HepG2 (cell line): ENCODE data around the gene MLH1. TPM values are rescaled to one million over a fixed set of nuclear protein-coding genes. Genes with fewer than 3 reads are reported as not detected.
A peak's percentile ranks its signal among the peaks of the same experiment; 100 is the strongest.

Source experiments
- ATF7-NPFF ChIP-seq: sonication (generic); formaldehyde crosslinking; IDR thresholded peaks from 2 replicates; pipeline ENCODE4 v1.8.1; 2023; ENCODE audit warnings: mild to moderate bottlenecking, low read depth, missing genetic modification reagents, moderate library complexity
- DMAP1 ChIP-seq: IDR thresholded peaks from 2 replicates; pipeline ENCODE4 v1.6.1; 2016
- HNRNPUL1 ChIP-seq: fragments of 200-400 bp; formaldehyde crosslinking; IDR thresholded peaks from 2 replicates; pipeline ENCODE4 v1.6.1; 2017; ENCODE audit warnings: low read depth, mild to moderate bottlenecking, low read length, moderate library complexity
- MIER2 ChIP-seq: IDR thresholded peaks from 2 replicates; pipeline ENCODE4 v1.6.1; 2016; ENCODE audit warnings: missing biosample characterization, missing genetic modification reagents
- MIXL1 ChIP-seq: IDR thresholded peaks from 2 replicates; pipeline ENCODE4 v1.6.1; 2016
- NCOA1 ChIP-seq: sonication (generic); formaldehyde crosslinking; IDR thresholded peaks from 2 replicates; pipeline ENCODE4 v1.9.0; 2021; ENCODE audit warnings: missing genetic modification reagents
- POLR2AphosphoS2 ChIP-seq: IDR thresholded peaks from 2 replicates; pipeline ENCODE4 v1.6.1; 2011; ENCODE audit warnings: low read depth, low read length, improper control_type of control experiment
- SP1 ChIP-seq, 2 experiments: fragments of 450-650 bp in 1 of 2; sonication (generic) in 1 of 2; formaldehyde crosslinking in 1 of 2; IDR thresholded peaks; 2 replicates each; pipeline versions ENCODE4 v1.4.0 to v1.6.1; 2016 to 2020; ENCODE audit warnings: missing genetic modification reagents in 1 of 2
- TAF15 ChIP-seq: fragments of 200-400 bp; formaldehyde crosslinking; IDR thresholded peaks from one replicate; pipeline ENCODE4 v1.6.1; 2018; ENCODE audit warnings: mild to moderate bottlenecking, low read depth, low read length; ENCODE audit not compliant: poor library complexity, severe bottlenecking
- ZNF660 ChIP-seq: sonication (generic); formaldehyde crosslinking; IDR thresholded peaks from 2 replicates; pipeline ENCODE4 v1.5.1; 2020; ENCODE audit warnings: mild to moderate bottlenecking, low read depth, missing genetic modification reagents, borderline replicate concordance
- polyA plus RNA-seq, 8 experiments: library from polyadenylated mRNA; depleted of rRNA in 3 of 8; stranded (reverse) in 7 of 8; unstranded in 1 of 8; fragments of >200 nt; fragmentation: Illumina TruSeq in 4 of 8; extraction: Trizol in 4 of 8; gene quantifications; 2 replicates each; pipeline versions ENCODE4 v1.2.1 to v1.2.3, GENCODE V29; 2011 to 2016; ENCODE audit warnings: low read depth in 4 of 8, missing spikeins in 1 of 8, mixed read lengths in 1 of 8; ENCODE audit not compliant: insufficient read depth in 1 of 8
- total RNA-seq, 5 experiments: library from RNA; depleted of rRNA; stranded (reverse); fragments of >200 nt; fragmentation: Illumina TruSeq; extraction: Trizol; gene quantifications; 2 replicates each; pipeline ENCODE4 v1.2.3, GENCODE V29; 2016; ENCODE audit warnings: low read depth in 1 of 5
- TF ChIP-seq, protein P1 (sequence below): sonication (generic); formaldehyde crosslinking; IDR thresholded peaks from 2 replicates; pipeline ENCODE4 v1.5.0; 2020; ENCODE audit warnings: missing genetic modification reagents
- TF ChIP-seq, protein P2 (sequence below): IDR thresholded peaks from 2 replicates; pipeline ENCODE4 v1.6.1; 2016; ENCODE audit warnings: missing biosample characterization, missing genetic modification reagents, low read depth
- TF ChIP-seq, protein P3 (sequence below): sonication (generic); formaldehyde crosslinking; IDR thresholded peaks from 2 replicates; pipeline ENCODE4 v1.5.0; 2020; ENCODE audit warnings: missing genetic modification reagents
- TF ChIP-seq, protein P4 (sequence below): IDR thresholded peaks from 2 replicates; pipeline ENCODE4 v1.6.1; 2016; ENCODE audit warnings: mild to moderate bottlenecking
- TF ChIP-seq, protein P5 (sequence below): sonication (generic); formaldehyde crosslinking; IDR thresholded peaks from 2 replicates; pipeline ENCODE4 v1.4.0; 2020; ENCODE audit warnings: missing genetic modification reagents
- TF ChIP-seq, protein P6 (sequence below): sonication (generic); formaldehyde crosslinking; IDR thresholded peaks from 2 replicates; pipeline ENCODE4 v1.8.0; 2022; ENCODE audit warnings: mild to moderate bottlenecking, missing genetic modification reagents, moderate library complexity
- TF ChIP-seq, protein P7 (sequence below): sonication (generic); formaldehyde crosslinking; IDR thresholded peaks from 2 replicates; pipeline ENCODE4 v1.5.0; 2020; ENCODE audit warnings: missing genetic modification reagents

MLH1 gene
- total and polyA plus RNA-seq, 2 of the 13 experiments (the other 11 are each of a cell fraction or from before 2014, with no cell fraction given) = 29.5 to 70.8 TPM

DNA sequence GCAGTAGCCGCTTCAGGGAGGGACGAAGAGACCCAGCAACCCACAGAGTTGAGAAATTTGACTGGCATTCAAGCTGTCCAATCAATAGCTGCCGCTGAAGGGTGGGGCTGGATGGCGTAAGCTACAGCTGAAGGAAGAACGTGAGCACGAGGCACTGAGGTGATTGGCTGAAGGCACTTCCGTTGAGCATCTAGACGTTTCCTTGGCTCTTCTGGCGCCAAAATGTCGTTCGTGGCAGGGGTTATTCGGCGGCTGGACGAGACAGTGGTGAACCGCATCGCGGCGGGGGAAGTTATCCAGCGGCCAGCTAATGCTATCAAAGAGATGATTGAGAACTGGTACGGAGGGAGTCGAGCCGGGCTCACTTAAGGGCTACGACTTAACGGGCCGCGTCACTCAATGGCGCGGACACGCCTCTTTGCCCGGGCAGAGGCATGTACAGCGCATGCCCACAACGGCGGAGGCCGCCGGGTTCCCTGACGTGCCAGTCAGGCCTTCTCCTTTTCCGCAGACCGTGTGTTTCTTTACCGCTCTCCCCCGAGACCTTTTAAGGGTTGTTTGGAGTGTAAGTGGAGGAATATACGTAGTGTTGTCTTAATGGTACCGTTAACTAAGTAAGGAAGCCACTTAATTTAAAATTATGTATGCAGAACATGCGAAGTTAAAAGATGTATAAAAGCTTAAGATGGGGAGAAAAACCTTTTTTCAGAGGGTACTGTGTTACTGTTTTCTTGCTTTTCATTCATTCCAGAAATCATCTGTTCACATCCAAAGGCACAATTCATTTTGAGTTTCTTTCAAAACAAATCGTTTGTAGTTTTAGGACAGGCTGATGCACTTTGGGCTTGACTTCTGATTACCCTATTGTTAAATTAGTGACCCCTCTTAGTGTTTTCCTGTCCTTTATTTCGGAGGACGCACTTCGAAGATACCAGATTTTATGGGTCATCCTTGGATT is at the start of gene MLH1 (continued):
- TF ChIP-seq NCOA1 (no peak), DMAP1 (peak; percentile 88), ZNF660 (CRISPR knock-in tag) (no peak), ATF7-NPFF (CRISPR knock-in tag) (no peak; the same call in 1 of the 2 replicates), MIXL1 (CRISPR knock-in tag) (no peak), TAF15 (no peak), SP1 (IDR thresholded peaks at IDR 0.05) (no peak), SP1 (CRISPR knock-in tag; IDR thresholded peaks at IDR 0.05) (peak; percentile 8; the same call in 1 of the 2 replicates), MIER2 (CRISPR knock-in tag) (no peak; the same call in 1 of the 2 replicates), HNRNPUL1 (no peak), POLR2AphosphoS2 (0 out of 2 replicates have a peak, but pooled peaks have one; percentile 13)
- TF ChIP-seq, protein P1, sequence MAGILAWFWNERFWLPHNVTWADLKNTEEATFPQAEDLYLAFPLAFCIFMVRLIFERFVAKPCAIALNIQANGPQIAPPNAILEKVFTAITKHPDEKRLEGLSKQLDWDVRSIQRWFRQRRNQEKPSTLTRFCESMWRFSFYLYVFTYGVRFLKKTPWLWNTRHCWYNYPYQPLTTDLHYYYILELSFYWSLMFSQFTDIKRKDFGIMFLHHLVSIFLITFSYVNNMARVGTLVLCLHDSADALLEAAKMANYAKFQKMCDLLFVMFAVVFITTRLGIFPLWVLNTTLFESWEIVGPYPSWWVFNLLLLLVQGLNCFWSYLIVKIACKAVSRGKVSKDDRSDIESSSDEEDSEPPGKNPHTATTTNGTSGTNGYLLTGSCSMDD = no peak
- TF ChIP-seq, protein P2, sequence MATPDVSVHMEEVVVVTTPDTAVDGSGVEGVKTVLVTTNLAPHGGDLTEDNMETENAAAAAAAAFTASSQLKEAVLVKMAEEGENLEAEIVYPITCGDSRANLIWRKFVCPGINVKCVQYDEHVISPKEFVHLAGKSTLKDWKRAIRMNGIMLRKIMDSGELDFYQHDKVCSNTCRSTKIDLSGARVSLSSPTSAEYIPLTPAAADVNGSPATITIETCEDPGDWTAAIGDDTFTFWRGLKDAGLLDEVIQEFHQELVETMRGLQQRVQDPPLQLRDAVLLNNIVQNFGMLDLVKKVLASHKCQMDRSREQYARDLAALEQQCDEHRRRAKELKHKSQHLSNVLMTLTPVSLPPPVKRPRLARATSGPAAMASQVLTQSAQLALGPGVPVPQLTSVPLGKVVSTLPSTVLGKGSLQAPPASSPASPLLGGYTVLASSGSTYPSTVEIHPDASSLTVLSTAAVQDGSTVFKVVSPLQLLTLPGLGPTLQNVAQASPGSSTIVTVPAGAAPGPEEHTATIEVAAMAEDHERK (CRISPR knock-in tag) = peak; percentile 19; the same call in 1 of the 2 replicates
- TF ChIP-seq, protein P3, sequence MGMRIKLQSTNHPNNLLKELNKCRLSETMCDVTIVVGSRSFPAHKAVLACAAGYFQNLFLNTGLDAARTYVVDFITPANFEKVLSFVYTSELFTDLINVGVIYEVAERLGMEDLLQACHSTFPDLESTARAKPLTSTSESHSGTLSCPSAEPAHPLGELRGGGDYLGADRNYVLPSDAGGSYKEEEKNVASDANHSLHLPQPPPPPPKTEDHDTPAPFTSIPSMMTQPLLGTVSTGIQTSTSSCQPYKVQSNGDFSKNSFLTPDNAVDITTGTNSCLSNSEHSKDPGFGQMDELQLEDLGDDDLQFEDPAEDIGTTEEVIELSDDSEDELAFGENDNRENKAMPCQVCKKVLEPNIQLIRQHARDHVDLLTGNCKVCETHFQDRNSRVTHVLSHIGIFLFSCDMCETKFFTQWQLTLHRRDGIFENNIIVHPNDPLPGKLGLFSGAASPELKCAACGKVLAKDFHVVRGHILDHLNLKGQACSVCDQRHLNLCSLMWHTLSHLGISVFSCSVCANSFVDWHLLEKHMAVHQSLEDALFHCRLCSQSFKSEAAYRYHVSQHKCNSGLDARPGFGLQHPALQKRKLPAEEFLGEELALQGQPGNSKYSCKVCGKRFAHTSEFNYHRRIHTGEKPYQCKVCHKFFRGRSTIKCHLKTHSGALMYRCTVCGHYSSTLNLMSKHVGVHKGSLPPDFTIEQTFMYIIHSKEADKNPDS (CRISPR knock-in tag) = no peak
- TF ChIP-seq, protein P4, sequence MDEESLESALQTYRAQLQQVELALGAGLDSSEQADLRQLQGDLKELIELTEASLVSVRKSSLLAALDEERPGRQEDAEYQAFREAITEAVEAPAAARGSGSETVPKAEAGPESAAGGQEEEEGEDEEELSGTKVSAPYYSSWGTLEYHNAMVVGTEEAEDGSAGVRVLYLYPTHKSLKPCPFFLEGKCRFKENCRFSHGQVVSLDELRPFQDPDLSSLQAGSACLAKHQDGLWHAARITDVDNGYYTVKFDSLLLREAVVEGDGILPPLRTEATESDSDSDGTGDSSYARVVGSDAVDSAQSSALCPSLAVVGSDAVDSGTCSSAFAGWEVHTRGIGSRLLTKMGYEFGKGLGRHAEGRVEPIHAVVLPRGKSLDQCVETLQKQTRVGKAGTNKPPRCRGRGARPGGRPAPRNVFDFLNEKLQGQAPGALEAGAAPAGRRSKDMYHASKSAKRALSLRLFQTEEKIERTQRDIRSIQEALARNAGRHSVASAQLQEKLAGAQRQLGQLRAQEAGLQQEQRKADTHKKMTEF = no peak; the same call in 1 of the 2 replicates
- TF ChIP-seq, protein P5, sequence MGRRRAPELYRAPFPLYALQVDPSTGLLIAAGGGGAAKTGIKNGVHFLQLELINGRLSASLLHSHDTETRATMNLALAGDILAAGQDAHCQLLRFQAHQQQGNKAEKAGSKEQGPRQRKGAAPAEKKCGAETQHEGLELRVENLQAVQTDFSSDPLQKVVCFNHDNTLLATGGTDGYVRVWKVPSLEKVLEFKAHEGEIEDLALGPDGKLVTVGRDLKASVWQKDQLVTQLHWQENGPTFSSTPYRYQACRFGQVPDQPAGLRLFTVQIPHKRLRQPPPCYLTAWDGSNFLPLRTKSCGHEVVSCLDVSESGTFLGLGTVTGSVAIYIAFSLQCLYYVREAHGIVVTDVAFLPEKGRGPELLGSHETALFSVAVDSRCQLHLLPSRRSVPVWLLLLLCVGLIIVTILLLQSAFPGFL (CRISPR knock-in tag) = no peak
- TF ChIP-seq, protein P6, sequence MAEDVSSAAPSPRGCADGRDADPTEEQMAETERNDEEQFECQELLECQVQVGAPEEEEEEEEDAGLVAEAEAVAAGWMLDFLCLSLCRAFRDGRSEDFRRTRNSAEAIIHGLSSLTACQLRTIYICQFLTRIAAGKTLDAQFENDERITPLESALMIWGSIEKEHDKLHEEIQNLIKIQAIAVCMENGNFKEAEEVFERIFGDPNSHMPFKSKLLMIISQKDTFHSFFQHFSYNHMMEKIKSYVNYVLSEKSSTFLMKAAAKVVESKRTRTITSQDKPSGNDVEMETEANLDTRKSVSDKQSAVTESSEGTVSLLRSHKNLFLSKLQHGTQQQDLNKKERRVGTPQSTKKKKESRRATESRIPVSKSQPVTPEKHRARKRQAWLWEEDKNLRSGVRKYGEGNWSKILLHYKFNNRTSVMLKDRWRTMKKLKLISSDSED (CRISPR knock-in tag) = no peak
- TF ChIP-seq, protein P7, sequence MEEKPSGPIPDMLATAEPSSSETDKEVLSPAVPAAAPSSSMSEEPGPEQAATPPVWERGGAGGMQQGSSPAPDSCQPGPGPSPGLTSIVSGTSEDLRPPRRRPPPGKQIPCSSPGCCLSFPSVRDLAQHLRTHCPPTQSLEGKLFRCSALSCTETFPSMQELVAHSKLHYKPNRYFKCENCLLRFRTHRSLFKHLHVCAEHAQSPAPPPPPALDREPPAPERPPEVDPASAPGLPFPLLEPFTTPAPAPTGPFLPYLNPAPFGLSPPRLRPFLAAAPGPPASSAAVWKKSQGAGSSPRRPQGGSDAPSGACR (CRISPR knock-in tag) = no peak
